HepG2 (cell line): ENCODE results near the gene DDAH1. TPM values are rescaled to one million over a fixed set of nuclear protein-coding genes. Genes with fewer than 3 reads are reported as not detected.

Experiments
- EEA1 ChIP-seq: sonication (generic); formaldehyde crosslinking; IDR thresholded peaks from 2 replicates; pipeline ENCODE4 v1.5.1; 2020; ENCODE audit warnings: mild to moderate bottlenecking, missing genetic modification reagents, borderline replicate concordance
- HOXA5 ChIP-seq: sonication (generic); formaldehyde crosslinking; IDR thresholded peaks from 2 replicates; pipeline ENCODE4 v1.4.0; 2020; ENCODE audit warnings: missing genetic modification reagents
- JUN ChIP-seq: sonication (generic); formaldehyde crosslinking; IDR thresholded peaks from 2 replicates; pipeline ENCODE4 v1.4.0; 2020; ENCODE audit warnings: mild to moderate bottlenecking, missing genetic modification reagents
- MAFF ChIP-seq: IDR thresholded peaks from 2 replicates; pipeline ENCODE4 v1.6.1; 2011; ENCODE audit warnings: low read depth, low read length, improper control_type of control experiment
- NR3C1 ChIP-seq: sonication (generic); formaldehyde crosslinking; IDR thresholded peaks from 2 replicates; pipeline ENCODE4 v1.4.0; 2020; ENCODE audit warnings: missing genetic modification reagents
- SNAPC2 ChIP-seq: sonication (generic); formaldehyde crosslinking; IDR thresholded peaks from 2 replicates; pipeline ENCODE4 v1.8.1; 2022; ENCODE audit warnings: mild to moderate bottlenecking, missing genetic modification reagents
- SRY ChIP-seq: sonication (generic); formaldehyde crosslinking; IDR thresholded peaks from 2 replicates; pipeline ENCODE4 v1.8.0; 2022; ENCODE audit warnings: mild to moderate bottlenecking, missing genetic modification reagents
- ZNF160 ChIP-seq: sonication (generic); formaldehyde crosslinking; IDR thresholded peaks from 2 replicates; pipeline ENCODE4 v1.8.0; 2022; ENCODE audit warnings: mild to moderate bottlenecking, inconsistent platforms, missing genetic modification reagents
- ZNF432 ChIP-seq: sonication (generic); formaldehyde crosslinking; IDR thresholded peaks from 2 replicates; pipeline ENCODE4 v1.5.0; 2020; ENCODE audit warnings: missing genetic modification reagents, mild to moderate bottlenecking, borderline replicate concordance
- ZNF572 ChIP-seq: sonication (generic); formaldehyde crosslinking; IDR thresholded peaks from 2 replicates; pipeline ENCODE4 v1.5.1; 2020; ENCODE audit warnings: mild to moderate bottlenecking, missing genetic modification reagents
- ZNF589 ChIP-seq: sonication (generic); formaldehyde crosslinking; conservative IDR thresholded peaks from 2 replicates; pipeline ENCODE4 v1.8.0; 2022; ENCODE audit warnings: mild to moderate bottlenecking, moderate library complexity, missing genetic modification reagents
- ZNF672 ChIP-seq: sonication (generic); formaldehyde crosslinking; IDR thresholded peaks from 2 replicates; pipeline ENCODE4 v1.8.1; 2022; ENCODE audit warnings: missing genetic modification reagents
- ZNF703 ChIP-seq: sonication (generic); formaldehyde crosslinking; IDR thresholded peaks from 2 replicates; pipeline ENCODE4 v1.5.1; 2020; ENCODE audit warnings: missing genetic modification reagents, mild to moderate bottlenecking, moderate library complexity, borderline replicate concordance
- ZSCAN12 ChIP-seq: sonication (generic); formaldehyde crosslinking; IDR thresholded peaks from 2 replicates; pipeline ENCODE4 v1.9.0; 2021; ENCODE audit warnings: mild to moderate bottlenecking, missing genetic modification reagents
- polyA plus RNA-seq, 8 experiments: library from polyadenylated mRNA; depleted of rRNA in 3 of 8; stranded (reverse) in 7 of 8; unstranded in 1 of 8; fragments of >200 nt; fragmentation: Illumina TruSeq in 4 of 8; extraction: Trizol in 4 of 8; gene quantifications; 2 replicates each; pipeline versions ENCODE4 v1.2.1 to v1.2.3, GENCODE V29; 2011 to 2016; ENCODE audit warnings: low read depth in 4 of 8, missing spikeins in 1 of 8, mixed read lengths in 1 of 8; ENCODE audit not compliant: insufficient read depth in 1 of 8
- total RNA-seq, 5 experiments: library from RNA; depleted of rRNA; stranded (reverse); fragments of >200 nt; fragmentation: Illumina TruSeq; extraction: Trizol; gene quantifications; 2 replicates each; pipeline ENCODE4 v1.2.3, GENCODE V29; 2016; ENCODE audit warnings: low read depth in 1 of 5
- TF ChIP-seq, protein P1 (sequence below): sonication (generic); formaldehyde crosslinking; IDR thresholded peaks from 2 replicates; pipeline ENCODE4 v1.5.0; 2020; ENCODE audit warnings: mild to moderate bottlenecking, missing genetic modification reagents
- TF ChIP-seq, protein P2 (sequence below): sonication (generic); formaldehyde crosslinking; conservative IDR thresholded peaks from 2 replicates; pipeline ENCODE4 v1.8.0; 2022; ENCODE audit warnings: missing genetic modification reagents
- TF ChIP-seq, protein P3 (sequence below): sonication (generic); formaldehyde crosslinking; IDR thresholded peaks from 2 replicates; pipeline ENCODE4 v1.5.1; 2020; ENCODE audit warnings: mild to moderate bottlenecking, missing genetic modification reagents
- TF ChIP-seq, protein P4 (sequence below): sonication (generic); formaldehyde crosslinking; IDR thresholded peaks from 2 replicates; pipeline ENCODE4 v1.4.0; 2020; ENCODE audit warnings: missing genetic modification reagents
- TF ChIP-seq, protein P5 (sequence below): sonication (generic); formaldehyde crosslinking; IDR thresholded peaks from 2 replicates; pipeline ENCODE4 v1.4.0; 2020; ENCODE audit warnings: missing genetic modification reagents

The DDAH1 gene
- total and polyA plus RNA-seq, 2 of the 13 experiments (the other 11 are each of a cell fraction or from before 2014, with no cell fraction given): 39.7 to 64.4 TPM

DNA sequence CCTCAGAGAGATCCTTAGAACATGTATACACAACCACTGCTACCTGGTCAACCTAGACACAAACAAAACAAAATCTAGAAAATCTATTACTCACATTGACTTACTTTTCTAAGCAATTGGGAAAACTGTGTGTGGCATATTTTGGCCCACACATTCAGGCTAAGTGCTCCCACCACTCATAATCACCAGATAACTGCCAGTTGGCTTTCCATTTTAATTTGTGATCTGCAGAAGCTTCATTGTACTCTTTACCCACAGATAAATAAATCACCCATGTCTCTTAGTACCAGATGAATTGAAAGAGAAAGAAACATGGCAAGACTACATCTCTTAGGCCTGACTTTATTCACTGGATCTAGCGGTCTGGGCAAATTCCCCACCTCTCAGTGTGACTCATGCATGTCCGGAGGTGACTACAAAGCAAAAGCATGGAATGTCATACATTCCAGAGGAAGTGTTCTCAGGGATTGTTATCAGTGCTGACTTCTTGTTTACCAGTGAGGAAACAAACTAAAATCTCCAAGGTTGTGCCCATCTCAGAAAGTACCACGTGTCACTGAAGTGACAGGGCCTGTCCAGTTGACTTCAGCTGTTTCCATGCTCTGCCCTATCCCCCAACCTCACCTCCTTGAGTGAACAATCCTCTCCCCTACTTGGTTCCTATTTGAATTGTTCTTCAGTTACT, 136.1 kb downstream of the DDAH1 start (continued):
- TF ChIP-seq, protein P1, sequence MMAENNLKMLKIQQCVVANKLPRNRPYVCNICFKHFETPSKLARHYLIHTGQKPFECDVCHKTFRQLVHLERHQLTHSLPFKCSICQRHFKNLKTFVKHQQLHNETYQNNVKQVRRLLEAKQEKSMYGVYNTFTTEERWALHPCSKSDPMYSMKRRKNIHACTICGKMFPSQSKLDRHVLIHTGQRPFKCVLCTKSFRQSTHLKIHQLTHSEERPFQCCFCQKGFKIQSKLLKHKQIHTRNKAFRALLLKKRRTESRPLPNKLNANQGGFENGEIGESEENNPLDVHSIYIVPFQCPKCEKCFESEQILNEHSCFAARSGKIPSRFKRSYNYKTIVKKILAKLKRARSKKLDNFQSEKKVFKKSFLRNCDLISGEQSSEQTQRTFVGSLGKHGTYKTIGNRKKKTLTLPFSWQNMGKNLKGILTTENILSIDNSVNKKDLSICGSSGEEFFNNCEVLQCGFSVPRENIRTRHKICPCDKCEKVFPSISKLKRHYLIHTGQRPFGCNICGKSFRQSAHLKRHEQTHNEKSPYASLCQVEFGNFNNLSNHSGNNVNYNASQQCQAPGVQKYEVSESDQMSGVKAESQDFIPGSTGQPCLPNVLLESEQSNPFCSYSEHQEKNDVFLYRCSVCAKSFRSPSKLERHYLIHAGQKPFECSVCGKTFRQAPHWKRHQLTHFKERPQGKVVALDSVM (CRISPR knock-in tag): no peak
- TF ChIP-seq EEA1: no peak
- TF ChIP-seq, protein P2, sequence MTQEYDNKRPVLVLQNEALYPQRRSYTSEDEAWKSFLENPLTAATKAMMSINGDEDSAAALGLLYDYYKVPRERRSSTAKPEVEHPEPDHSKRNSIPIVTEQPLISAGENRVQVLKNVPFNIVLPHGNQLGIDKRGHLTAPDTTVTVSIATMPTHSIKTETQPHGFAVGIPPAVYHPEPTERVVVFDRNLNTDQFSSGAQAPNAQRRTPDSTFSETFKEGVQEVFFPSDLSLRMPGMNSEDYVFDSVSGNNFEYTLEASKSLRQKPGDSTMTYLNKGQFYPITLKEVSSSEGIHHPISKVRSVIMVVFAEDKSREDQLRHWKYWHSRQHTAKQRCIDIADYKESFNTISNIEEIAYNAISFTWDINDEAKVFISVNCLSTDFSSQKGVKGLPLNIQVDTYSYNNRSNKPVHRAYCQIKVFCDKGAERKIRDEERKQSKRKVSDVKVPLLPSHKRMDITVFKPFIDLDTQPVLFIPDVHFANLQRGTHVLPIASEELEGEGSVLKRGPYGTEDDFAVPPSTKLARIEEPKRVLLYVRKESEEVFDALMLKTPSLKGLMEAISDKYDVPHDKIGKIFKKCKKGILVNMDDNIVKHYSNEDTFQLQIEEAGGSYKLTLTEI: no peak
- TF ChIP-seq SNAPC2 (CRISPR knock-in tag): peak; percentile 63; the same call in 1 of the 2 replicates
- TF ChIP-seq MAFF: peak; percentile 38; the same call in 1 of the 2 replicates
- TF ChIP-seq, protein P3, sequence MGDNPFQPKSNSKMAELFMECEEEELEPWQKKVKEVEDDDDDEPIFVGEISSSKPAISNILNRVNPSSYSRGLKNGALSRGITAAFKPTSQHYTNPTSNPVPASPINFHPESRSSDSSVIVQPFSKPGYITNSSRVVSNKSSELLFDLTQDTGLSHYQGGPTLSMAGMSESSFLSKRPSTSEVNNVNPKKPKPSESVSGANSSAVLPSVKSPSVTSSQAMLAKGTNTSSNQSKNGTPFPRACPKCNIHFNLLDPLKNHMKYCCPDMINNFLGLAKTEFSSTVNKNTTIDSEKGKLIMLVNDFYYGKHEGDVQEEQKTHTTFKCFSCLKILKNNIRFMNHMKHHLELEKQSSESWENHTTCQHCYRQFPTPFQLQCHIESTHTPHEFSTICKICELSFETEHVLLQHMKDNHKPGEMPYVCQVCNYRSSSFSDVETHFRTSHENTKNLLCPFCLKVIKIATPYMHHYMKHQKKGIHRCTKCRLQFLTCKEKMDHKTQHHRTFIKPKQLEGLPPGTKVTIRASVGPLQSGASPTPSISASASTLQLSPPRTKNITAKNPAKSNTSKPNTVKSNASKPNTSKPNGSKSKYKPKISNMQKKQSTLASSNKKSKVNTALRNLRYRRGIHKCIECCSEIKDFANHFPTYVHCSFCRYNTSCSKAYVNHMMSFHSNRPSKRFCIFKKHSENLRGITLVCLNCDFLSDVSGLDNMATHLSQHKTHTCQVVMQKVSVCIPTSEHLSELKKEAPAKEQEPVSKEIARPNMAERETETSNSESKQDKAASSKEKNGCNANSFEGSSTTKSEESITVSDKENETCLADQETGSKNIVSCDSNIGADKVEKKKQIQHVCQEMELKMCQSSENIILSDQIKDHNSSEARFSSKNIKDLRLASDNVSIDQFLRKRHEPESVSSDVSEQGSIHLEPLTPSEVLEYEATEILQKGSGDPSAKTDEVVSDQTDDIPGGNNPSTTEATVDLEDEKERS: peak; percentile 37; the same call in 1 of the 2 replicates
- TF ChIP-seq ZNF589 (CRISPR knock-in tag): no peak
- no peak for TF ChIP-seq ZSCAN12 (CRISPR knock-in tag)
- no peak for TF ChIP-seq SRY (CRISPR knock-in tag)
- TF ChIP-seq HOXA5 (CRISPR knock-in tag): 0 out of 2 replicates have a peak, but pooled peaks have one; percentile 17
- TF ChIP-seq, protein P4, sequence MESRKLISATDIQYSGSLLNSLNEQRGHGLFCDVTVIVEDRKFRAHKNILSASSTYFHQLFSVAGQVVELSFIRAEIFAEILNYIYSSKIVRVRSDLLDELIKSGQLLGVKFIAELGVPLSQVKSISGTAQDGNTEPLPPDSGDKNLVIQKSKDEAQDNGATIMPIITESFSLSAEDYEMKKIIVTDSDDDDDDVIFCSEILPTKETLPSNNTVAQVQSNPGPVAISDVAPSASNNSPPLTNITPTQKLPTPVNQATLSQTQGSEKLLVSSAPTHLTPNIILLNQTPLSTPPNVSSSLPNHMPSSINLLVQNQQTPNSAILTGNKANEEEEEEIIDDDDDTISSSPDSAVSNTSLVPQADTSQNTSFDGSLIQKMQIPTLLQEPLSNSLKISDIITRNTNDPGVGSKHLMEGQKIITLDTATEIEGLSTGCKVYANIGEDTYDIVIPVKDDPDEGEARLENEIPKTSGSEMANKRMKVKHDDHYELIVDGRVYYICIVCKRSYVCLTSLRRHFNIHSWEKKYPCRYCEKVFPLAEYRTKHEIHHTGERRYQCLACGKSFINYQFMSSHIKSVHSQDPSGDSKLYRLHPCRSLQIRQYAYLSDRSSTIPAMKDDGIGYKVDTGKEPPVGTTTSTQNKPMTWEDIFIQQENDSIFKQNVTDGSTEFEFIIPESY: peak; percentile 90
- TF ChIP-seq NR3C1: no peak
- TF ChIP-seq ZNF572 (CRISPR knock-in tag): no peak
- TF ChIP-seq ZNF160 (CRISPR knock-in tag): no peak
- TF ChIP-seq ZNF703 (CRISPR knock-in tag): no peak
- TF ChIP-seq, protein P5, sequence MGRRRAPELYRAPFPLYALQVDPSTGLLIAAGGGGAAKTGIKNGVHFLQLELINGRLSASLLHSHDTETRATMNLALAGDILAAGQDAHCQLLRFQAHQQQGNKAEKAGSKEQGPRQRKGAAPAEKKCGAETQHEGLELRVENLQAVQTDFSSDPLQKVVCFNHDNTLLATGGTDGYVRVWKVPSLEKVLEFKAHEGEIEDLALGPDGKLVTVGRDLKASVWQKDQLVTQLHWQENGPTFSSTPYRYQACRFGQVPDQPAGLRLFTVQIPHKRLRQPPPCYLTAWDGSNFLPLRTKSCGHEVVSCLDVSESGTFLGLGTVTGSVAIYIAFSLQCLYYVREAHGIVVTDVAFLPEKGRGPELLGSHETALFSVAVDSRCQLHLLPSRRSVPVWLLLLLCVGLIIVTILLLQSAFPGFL (CRISPR knock-in tag): no peak
- TF ChIP-seq JUN: peak; percentile 97
- TF ChIP-seq ZNF432 (CRISPR knock-in tag): no peak
- no peak for TF ChIP-seq ZNF672 (CRISPR knock-in tag)
